K562 (cell line): ENCODE results near the gene CAMKV. TPM values are rescaled to one million over a fixed set of nuclear protein-coding genes. Genes with fewer than 3 reads are reported as not detected.

ENCODE experiments used
- EZH2 ChIP-seq: IDR thresholded peaks from 2 replicates; pipeline ENCODE4 v1.6.1; 2012; ENCODE audit warnings: low read depth, mild to moderate bottlenecking, inconsistent platforms, low read length, borderline replicate concordance
- MGA ChIP-seq: fragments of 450-650 bp; IDR thresholded peaks from 2 replicates; pipeline ENCODE4 v1.6.1; 2016; ENCODE audit warnings: mild to moderate bottlenecking, moderate library complexity
- NRF1 ChIP-seq, 2 experiments: fragments of 450-650 bp; IDR thresholded peaks in 1 of 2; conservative IDR thresholded peaks in 1 of 2; 2 replicates each; pipeline ENCODE4 v1.6.1; 2014; ENCODE audit warnings: mild to moderate bottlenecking in 2 of 2
- RB1 ChIP-seq: fragments of 450-650 bp; IDR thresholded peaks from 2 replicates; pipeline ENCODE4 v1.6.1; 2017; ENCODE audit warnings: low read depth, mild to moderate bottlenecking
- TEAD2 ChIP-seq: fragments of 450-650 bp; IDR thresholded peaks from 2 replicates; pipeline ENCODE4 v1.6.1; 2016; ENCODE audit warnings: missing genetic modification characterization, control low read depth, missing compliant biosample characterization
- polyA plus RNA-seq, 8 experiments: library from polyadenylated mRNA; depleted of rRNA in 4 of 8; stranded (reverse) in 5 of 8; unstranded in 3 of 8; fragments of >200 nt; fragmentation: Nextera tagmentation in 2 of 8; fragmentation: Illumina TruSeq in 1 of 8; extraction: Ambion mirVana in 2 of 8; extraction: Trizol in 1 of 8; gene quantifications; 2 replicates each; pipeline versions ENCODE4 v1.2.1 to v1.2.3, GENCODE V29; 2011 to 2014; ENCODE audit warnings: inconsistent platforms in 1 of 8, missing spikeins in 1 of 8
- total RNA-seq, 7 experiments: library from RNA; depleted of rRNA in 6 of 7; stranded (reverse); fragments of >200 nt in 6 of 7; fragmentation: Illumina TruSeq in 2 of 7; extraction: Trizol in 2 of 7; gene quantifications; 2 replicates each; pipeline versions ENCODE4 v1.2.1 to v1.2.3, GENCODE V29; 2011 to 2021; ENCODE audit warnings: low replicate concordance in 1 of 7

Gene CAMKV
- total and polyA plus RNA-seq, 9 of the 15 experiments (the other 6 are each of a cell fraction or from before 2014, with no cell fraction given) = 0.08 to 2.7 (median 0.79) TPM

GRCh38 chr3:49856181-49857005 is 13.3 kb downstream of the CAMKV start, which contains the start of gene TRAIP (continued):
- TF ChIP-seq MGA (peak; percentile 65), NRF1 (conservative IDR thresholded peaks at IDR 0.05 in 1 of 2, IDR thresholded peaks at IDR 0.05 in 1 of 2) (peak; percentile 36 to 53; a peak in 3 of 4 replicates), EZH2 (no peak), RB1 (0 out of 2 replicates have a peak, but pooled peaks have one; percentile 7), TEAD2 (tag) (no peak)
